ENCODE results near the gene APLN. TPM values are rescaled to one million over a fixed set of nuclear protein-coding genes. Genes with fewer than 3 reads are reported as not detected.
A peak's percentile ranks its signal among the peaks of the same experiment; 100 is the strongest.

APLN gene
- total RNA-seq, 1 donor from 2014 or later = 2.1 TPM

DNA sequence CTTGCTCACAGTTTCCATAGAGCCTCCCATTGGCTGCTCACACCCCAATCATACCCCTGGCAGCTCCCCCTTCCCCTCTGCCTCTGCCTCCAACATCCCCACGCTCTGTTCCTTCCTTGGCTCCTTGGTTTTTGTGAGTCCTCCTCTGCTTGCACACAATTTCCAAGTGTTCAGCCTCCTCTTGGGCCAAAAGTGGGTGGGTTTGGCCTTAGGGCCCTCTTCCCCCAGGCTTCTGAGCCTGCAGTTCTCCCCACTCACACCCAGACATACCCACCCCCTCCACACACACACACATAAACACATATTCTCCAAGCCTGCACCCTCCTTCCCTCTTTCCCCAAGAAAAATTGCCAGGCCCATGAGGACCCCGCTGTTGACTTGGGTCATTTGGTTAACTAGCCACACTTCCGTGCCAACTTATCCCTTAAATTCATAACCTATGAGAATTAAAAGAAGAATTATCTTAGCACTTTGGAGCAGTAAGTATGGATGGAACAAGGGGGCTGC lies 4.5 kb downstream of the APLN start:
- no peak overlapping the region for H3K27ac Mint-ChIP-seq (ENCODE audit: unreplicated experiment)
- DNase-seq (ENCODE audit: low read depth) = no peak
- no peak overlapping the region for H3K9ac ChIP-seq (ENCODE audit: low read length)
- H3K27me3 Mint-ChIP-seq (ENCODE audit: low read depth, unreplicated experiment) = peaks cover 57% of the 10 kb centered on the region
- FAIRE-seq = no peak
- no peaks in the 10 kb centered on the region for H3K4me1 Mint-ChIP-seq (ENCODE audit: low read depth, unreplicated experiment)
- H3K36me3 ChIP-seq (ENCODE audit: insufficient read depth, low read length) = no peaks in the 10 kb centered on the region
- no peak overlapping the region for H3K4me3 ChIP-seq (ENCODE audit: insufficient read depth, low read depth, low read length)
- no peaks in the 10 kb centered on the region for H3K36me3 Mint-ChIP-seq (ENCODE audit: low read depth, unreplicated experiment)
- H3K27ac ChIP-seq (ENCODE audit: low read depth, low read length) = no peak overlapping the region
- H3K27me3 ChIP-seq (ENCODE audit: insufficient read depth, low read length) = peaks cover 3% of the 10 kb centered on the region
- H3K9me3 ChIP-seq (ENCODE audit: insufficient read depth, low read depth, low read length) = no peaks in the 10 kb centered on the region
- no peaks in the 10 kb centered on the region for H4K20me1 ChIP-seq (ENCODE audit: insufficient read depth, low read length)
- TF ChIP-seq, protein P1, sequence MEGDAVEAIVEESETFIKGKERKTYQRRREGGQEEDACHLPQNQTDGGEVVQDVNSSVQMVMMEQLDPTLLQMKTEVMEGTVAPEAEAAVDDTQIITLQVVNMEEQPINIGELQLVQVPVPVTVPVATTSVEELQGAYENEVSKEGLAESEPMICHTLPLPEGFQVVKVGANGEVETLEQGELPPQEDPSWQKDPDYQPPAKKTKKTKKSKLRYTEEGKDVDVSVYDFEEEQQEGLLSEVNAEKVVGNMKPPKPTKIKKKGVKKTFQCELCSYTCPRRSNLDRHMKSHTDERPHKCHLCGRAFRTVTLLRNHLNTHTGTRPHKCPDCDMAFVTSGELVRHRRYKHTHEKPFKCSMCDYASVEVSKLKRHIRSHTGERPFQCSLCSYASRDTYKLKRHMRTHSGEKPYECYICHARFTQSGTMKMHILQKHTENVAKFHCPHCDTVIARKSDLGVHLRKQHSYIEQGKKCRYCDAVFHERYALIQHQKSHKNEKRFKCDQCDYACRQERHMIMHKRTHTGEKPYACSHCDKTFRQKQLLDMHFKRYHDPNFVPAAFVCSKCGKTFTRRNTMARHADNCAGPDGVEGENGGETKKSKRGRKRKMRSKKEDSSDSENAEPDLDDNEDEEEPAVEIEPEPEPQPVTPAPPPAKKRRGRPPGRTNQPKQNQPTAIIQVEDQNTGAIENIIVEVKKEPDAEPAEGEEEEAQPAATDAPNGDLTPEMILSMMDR (IDR thresholded peaks at IDR 0.05; ENCODE audit: insufficient read depth, low read depth, low read length) = no peak
- no peak for TF ChIP-seq EZH2 (IDR thresholded peaks at IDR 0.05; ENCODE audit: insufficient read depth, low read length)
- H3K4me1 ChIP-seq (ENCODE audit: insufficient read depth, low read length) = peaks cover 3% of the 10 kb centered on the region
- H3K9me3 Mint-ChIP-seq (ENCODE audit: unreplicated experiment) = no peaks in the 10 kb centered on the region
- H3K4me3 Mint-ChIP-seq (ENCODE audit: unreplicated experiment) = no peak overlapping the region
- H3K4me2 ChIP-seq (ENCODE audit: low read length) = no peak overlapping the region
- no peak overlapping the region for H2AFZ ChIP-seq (ENCODE audit: low read depth, low read length)
- H3K79me2 ChIP-seq (ENCODE audit: insufficient read depth, low read length) = no peaks in the 10 kb centered on the region

DNA sequence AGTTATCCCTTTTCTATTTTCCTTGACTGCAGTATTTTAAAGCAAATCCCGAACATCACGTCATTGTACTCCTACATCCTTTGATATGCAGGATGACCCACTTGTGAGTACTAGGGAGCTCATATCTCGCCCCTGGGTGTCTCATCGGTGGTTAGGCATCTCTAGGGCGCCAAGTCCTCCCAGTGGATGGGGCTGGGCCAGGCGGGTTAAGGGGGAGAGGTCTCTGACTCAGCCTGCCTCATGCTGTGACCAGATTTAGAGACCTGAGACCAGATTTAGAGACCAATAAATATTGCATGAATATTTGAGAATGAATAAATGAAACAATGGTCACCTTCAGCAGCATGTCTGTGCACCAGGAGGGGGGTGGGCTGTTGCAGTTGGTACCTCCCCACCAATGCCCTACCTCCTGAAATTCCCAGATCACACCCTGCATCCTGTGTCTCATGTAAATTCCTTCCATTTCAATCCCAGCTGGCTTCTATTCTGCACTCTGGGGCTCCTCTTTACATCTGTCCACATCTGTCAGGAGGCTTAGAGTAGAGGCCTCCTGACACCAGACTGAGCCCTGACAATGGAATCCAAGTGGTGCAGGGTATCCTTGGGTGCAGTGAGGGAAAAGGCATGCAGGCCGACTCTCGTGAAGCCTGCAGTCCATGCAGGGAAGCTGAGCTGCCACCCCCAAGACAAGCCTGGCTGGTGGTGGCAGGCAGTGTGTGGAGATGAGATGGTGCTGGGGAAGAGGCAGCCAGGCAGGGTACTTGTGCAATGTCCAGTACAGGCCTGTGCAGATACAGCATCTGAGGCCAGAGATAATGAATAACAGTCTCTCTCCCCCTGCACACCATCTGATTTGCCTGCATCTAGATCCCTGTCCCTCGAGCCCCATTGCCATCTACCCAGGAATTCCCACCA lies 5.2 kb downstream of the APLN start:
- Mint-ChIP-seq H3K4me1 (ENCODE audit: low read depth, unreplicated experiment) (no peaks in the 10 kb centered on the region), H3K4me3 (ENCODE audit: unreplicated experiment) (no peak overlapping the region), H3K27ac (ENCODE audit: unreplicated experiment) (no peak overlapping the region), H3K27me3 (ENCODE audit: low read depth, unreplicated experiment) (peaks cover 61% of the 10 kb centered on the region), H3K9me3 (ENCODE audit: unreplicated experiment) (no peaks in the 10 kb centered on the region), H3K36me3 (ENCODE audit: low read depth, unreplicated experiment) (no peaks in the 10 kb centered on the region)
- no peaks in the 10 kb centered on the region for H4K20me1 ChIP-seq (ENCODE audit: insufficient read depth, low read length)
- no peaks in the 10 kb centered on the region for H3K4me1 ChIP-seq (ENCODE audit: insufficient read depth, low read length)
- H3K9ac ChIP-seq (ENCODE audit: low read length) = no peak overlapping the region
- H3K79me2 ChIP-seq (ENCODE audit: insufficient read depth, low read length) = no peaks in the 10 kb centered on the region
- TF ChIP-seq EZH2 (IDR thresholded peaks at IDR 0.05; ENCODE audit: insufficient read depth, low read length) = no peak
- TF ChIP-seq, protein P1 (IDR thresholded peaks at IDR 0.05; ENCODE audit: insufficient read depth, low read depth, low read length) = no peak
- peak; percentile 49 for FAIRE-seq
- peak; percentile 46 for DNase-seq (ENCODE audit: low read depth)
- H3K4me3 ChIP-seq (ENCODE audit: insufficient read depth, low read depth, low read length) = no peak overlapping the region
- no peaks in the 10 kb centered on the region for H3K9me3 ChIP-seq (ENCODE audit: insufficient read depth, low read depth, low read length)
- no peaks in the 10 kb centered on the region for H3K36me3 ChIP-seq (ENCODE audit: insufficient read depth, low read length)
- no peak overlapping the region for H3K27ac ChIP-seq (ENCODE audit: low read depth, low read length)
- peaks cover 3% of the 10 kb centered on the region for H3K27me3 ChIP-seq (ENCODE audit: insufficient read depth, low read length)
- H3K4me2 ChIP-seq (ENCODE audit: low read length) = no peak overlapping the region
- H2AFZ ChIP-seq (ENCODE audit: low read depth, low read length) = no peak overlapping the region
